H7 (cell line): ENCODE data around the gene THTPA. TPM values are rescaled to one million over a fixed set of nuclear protein-coding genes. Genes with fewer than 3 reads are reported as not detected.

ENCODE experiments used
- DNase-seq: peaks from one replicate; pipeline ENCODE4 v3.0.0; 2012
- H3K27me3 ChIP-seq: 2 replicates; pipeline ENCODE4 v1.6.0; 2011; ENCODE audit warnings: mild to moderate bottlenecking, low read length; ENCODE audit not compliant: control insufficient read depth, insufficient read depth
- H3K36me3 ChIP-seq: replicated peaks from 2 replicates; pipeline ENCODE4 v1.5.1; 2011; ENCODE audit warnings: low read length; ENCODE audit not compliant: control insufficient read depth, insufficient read depth
- H3K4me3 ChIP-seq: 2 replicates; pipeline ENCODE4 v1.5.1; 2011; ENCODE audit warnings: low read depth, mild to moderate bottlenecking, control low read depth, low read length, moderate library complexity; ENCODE audit not compliant: insufficient read depth
- total RNA-seq: library from RNA; depleted of rRNA; stranded (reverse); fragments of >200 nt; shearing (Covaris generic); gene quantifications from 2 replicates; pipeline ENCODE4 v1.2.3, GENCODE V29; 2014

The THTPA gene
- total RNA-seq, 1 experiment from 2014 or later: 12.1 TPM

GRCh38 chr14:23539248-23540140, 16.6 kb upstream of the THTPA start:
- Histone ChIP-seq H3K27me3 (no peaks in the 10 kb centered on the region), H3K36me3 (peaks cover 9% of the 10 kb centered on the region), H3K4me3 (no peak overlapping the region)
- peak; percentile 88 for DNase-seq

DNA sequence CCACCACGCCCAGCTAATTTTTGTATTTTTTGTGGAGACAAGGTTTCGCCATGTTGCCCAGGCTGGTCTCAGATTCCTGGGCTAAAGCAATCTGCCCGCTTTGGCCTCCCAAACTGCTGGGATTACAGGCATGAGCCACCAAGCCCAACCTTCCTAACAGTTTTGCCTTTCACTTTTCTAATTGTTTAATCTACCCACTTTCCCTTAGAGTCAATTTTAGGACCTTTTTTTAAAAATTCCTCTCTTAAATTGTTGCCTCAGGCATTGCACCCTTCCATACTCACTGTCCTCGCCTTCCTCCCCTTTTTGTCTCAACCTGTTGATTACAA, 16.0 kb upstream of the THTPA start:
- no peak for DNase-seq
- no peak overlapping the region for H3K4me3 ChIP-seq
- H3K36me3 ChIP-seq: peaks cover 7% of the 10 kb centered on the region
- no peaks in the 10 kb centered on the region for H3K27me3 ChIP-seq

DNA sequence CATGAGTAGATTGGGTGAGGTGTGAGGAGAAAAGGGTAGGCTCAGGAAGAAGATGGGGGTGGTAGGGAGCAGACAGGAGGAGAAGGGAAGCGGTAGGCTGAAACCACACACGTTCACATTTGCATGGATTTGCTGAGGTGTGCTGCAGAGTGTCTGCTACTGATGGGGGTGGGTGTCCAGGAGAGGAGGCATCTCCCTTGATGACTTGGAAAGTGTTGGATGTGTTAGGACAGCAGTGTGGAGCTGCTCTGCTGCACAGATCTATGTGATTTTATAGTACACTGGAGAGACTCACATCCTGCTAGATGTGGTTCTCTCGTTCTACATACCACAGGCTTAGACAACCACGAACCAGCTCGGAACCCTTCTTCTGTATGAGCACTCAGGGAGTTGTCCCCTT, 13.8 kb upstream of the THTPA start:
- no peak for DNase-seq
- Histone ChIP-seq H3K27me3 (no peaks in the 10 kb centered on the region), H3K36me3 (peaks cover 7% of the 10 kb centered on the region), H3K4me3 (no peak overlapping the region)

DNA sequence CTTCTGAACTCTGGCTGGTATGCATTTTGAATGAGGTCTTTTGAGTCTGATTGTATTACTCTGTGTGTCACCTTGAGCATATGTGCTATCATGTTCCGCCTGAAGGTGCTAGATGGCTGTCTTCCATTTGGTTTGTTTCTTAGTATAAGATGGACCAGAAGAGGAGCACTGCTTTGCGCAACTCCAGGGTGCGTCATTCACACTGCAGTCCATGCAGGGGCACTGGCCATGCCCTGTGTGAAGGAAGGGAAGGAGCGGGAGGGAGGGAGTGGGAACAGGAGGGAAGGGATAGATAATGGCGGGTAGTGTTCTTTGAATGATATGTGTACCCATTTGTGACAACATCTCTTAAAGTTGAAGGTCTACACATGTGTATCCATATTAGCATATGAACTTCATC, 12.7 kb upstream of the THTPA start:
- Histone ChIP-seq H3K4me3 (no peak overlapping the region), H3K27me3 (no peaks in the 10 kb centered on the region), H3K36me3 (peaks cover 7% of the 10 kb centered on the region)
- DNase-seq: no peak

DNA sequence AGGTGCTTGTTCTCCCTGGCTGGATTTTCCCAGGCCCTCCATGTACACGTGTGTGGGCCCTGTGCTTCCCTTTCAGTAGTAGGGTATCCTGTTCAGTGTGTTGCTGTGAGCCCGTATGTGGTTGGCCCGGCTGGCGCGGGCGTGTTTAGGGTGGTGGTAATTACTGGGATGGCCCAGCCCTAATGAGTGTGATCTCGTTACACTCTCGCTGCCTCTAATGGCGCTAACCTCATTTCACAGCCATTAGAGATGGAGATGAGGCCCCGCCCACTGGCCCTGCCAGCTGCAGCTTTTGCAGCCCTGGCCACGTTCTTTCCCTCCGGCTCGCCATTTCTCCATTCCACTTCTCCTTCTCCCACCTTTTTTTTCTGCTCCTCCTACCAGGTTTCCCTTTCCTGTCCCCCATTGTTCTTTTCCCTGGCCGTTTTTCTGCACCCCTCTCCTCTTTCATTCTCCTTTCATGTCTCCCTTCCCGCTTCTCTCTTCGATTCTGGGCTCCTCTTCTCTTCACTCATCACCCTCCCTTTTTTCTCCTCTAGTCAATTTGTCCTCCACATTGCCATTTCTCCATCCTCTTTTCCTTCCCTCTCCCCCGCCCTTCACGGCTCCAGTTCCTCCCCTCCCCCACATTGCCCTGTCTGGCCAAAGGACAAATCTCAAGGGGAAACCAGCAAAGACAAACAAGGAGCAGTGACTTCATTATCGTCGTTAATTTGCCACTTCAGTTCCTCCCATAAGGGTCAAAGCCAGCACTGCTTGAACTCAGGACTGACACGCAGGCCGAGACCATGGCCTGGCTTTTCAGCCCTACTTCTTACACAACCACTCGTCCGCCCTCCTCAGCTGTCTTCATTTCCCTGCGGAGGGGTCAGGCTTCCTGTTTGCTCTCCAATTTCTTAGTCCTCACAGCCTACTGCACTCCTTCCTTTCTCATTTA, 11.3 kb upstream of the THTPA start:
- peak; percentile 60 for DNase-seq
- no peaks in the 10 kb centered on the region for H3K27me3 ChIP-seq
- no peak overlapping the region for H3K4me3 ChIP-seq
- peaks cover 7% of the 10 kb centered on the region for H3K36me3 ChIP-seq

GRCh38 chr14:23545740-23546365, 10.2 kb upstream of the THTPA start:
- Histone ChIP-seq H3K4me3 (no peak overlapping the region), H3K36me3 (peaks cover 7% of the 10 kb centered on the region), H3K27me3 (no peaks in the 10 kb centered on the region)
- DNase-seq: no peak

GRCh38 chr14:23546450-23547035, 9.5 kb upstream of the THTPA start:
- H3K36me3 ChIP-seq: peaks cover 7% of the 10 kb centered on the region
- DNase-seq: no peak
- H3K27me3 ChIP-seq: no peaks in the 10 kb centered on the region
- no peak overlapping the region for H3K4me3 ChIP-seq

GRCh38 chr14:23547924-23548323, 8.1 kb upstream of the THTPA start:
- H3K36me3 ChIP-seq: peaks cover 3% of the 10 kb centered on the region
- DNase-seq: no peak
- no peaks in the 10 kb centered on the region for H3K27me3 ChIP-seq
- H3K4me3 ChIP-seq: no peak overlapping the region

DNA sequence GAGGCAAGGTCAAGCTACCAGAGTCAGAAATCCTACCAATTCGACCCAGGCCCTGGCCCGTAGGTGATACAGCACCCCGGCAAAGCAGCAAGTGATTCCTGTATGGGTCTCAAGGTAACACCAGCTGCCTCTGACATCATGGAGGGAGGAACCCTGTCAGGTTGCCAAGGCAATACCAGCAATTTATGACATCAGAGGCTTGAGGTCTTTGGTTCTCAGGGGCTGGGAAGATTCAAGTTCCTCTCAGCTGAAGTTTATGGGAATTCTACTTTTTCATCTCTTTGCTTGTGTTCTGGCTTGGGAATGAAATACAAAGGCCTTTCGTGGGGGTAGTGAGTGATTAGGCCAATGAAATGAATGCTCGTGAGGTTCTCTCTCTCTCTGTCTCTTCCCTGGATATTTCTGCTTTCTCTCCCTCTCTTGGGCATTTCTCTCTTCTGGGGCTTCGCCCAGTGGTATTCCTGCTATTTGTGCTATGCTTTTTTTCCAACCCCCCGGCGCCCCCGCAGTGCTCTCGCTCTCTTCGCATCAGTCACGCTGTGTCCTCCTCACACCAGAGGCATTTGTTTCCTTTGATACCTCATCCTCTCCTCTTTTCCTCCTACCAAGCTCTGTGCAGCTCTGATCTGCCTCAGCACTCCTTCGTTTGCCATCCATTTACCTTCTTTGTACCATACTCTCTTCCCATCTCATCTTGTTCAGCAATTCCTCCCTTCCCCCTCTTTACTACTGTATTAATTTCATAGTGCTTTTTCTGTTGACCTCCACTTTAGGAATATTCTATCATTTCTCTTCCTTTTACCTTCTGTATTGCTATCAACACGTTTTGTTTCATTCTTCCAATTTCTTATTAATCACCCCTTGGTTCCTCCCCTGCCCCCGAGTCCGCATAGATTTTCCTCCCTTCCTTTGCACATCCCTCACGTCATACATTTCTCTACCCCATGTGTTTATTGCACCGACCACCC, 7.4 kb upstream of the THTPA start:
- H3K27me3 ChIP-seq: no peaks in the 10 kb centered on the region
- no peaks in the 10 kb centered on the region; the same call in 1 of the 2 replicates for H3K36me3 ChIP-seq
- peak; percentile 66 for DNase-seq
- H3K4me3 ChIP-seq: no peak overlapping the region

GRCh38 chr14:23550131-23550811, 5.8 kb upstream of the THTPA start:
- Histone ChIP-seq H3K27me3 (no peaks in the 10 kb centered on the region), H3K36me3 (no peaks in the 10 kb centered on the region)
- DNase-seq: no peak

GRCh38 chr14:23550812-23551265, 5.2 kb upstream of the THTPA start:
- H3K4me3 ChIP-seq: peak overlapping the region; percentile 93
- DNase-seq: peak; percentile 84
- no peaks in the 10 kb centered on the region for H3K27me3 ChIP-seq
- no peaks in the 10 kb centered on the region for H3K36me3 ChIP-seq

More at GRCh38 chr14:23550131-23550811, 5.8 kb upstream of the THTPA start:
- H3K4me3 ChIP-seq: peak overlapping the region; percentile 93

- no peaks in the 10 kb centered on the region for H3K36me3 ChIP-seq
- no peaks in the 10 kb centered on the region for H3K27me3 ChIP-seq
- peak within 1 kb of the TSS; percentile 93 for H3K4me3 ChIP-seq
- peak; percentile 98 for DNase-seq
These were observed 4.6 kb upstream of the THTPA start, which contains the start of gene ZFHX2 for GRCh38 chr14:23551266-23552028. TSS of gene ZFHX2 (minus strand) at chr14:23551765. CDS start at chr14:23535325, 16,440 bp downstream.
